Bronchus fibroblast of lung (primary cell): ENCODE results near the gene BRSK1. TPM values are rescaled to one million over a fixed set of nuclear protein-coding genes. Genes with fewer than 3 reads are reported as not detected.

Experiments
- total RNA-seq: library from RNA; depleted of rRNA; stranded (reverse); fragments of >200 nt; gene quantifications from 2 replicates; pipeline ENCODE4 v1.2.3, GENCODE V29; 2015

BRSK1 gene
- total RNA-seq: 4.9 and 5.8 TPM in 2 replicates

GRCh38 chr19:55283548-55284377 lies at the start of gene BRSK1:
TSS of gene BRSK1 (plus strand) at chr19:55283997. CDS start at chr19:55284443, 446 bp downstream.

DNA sequence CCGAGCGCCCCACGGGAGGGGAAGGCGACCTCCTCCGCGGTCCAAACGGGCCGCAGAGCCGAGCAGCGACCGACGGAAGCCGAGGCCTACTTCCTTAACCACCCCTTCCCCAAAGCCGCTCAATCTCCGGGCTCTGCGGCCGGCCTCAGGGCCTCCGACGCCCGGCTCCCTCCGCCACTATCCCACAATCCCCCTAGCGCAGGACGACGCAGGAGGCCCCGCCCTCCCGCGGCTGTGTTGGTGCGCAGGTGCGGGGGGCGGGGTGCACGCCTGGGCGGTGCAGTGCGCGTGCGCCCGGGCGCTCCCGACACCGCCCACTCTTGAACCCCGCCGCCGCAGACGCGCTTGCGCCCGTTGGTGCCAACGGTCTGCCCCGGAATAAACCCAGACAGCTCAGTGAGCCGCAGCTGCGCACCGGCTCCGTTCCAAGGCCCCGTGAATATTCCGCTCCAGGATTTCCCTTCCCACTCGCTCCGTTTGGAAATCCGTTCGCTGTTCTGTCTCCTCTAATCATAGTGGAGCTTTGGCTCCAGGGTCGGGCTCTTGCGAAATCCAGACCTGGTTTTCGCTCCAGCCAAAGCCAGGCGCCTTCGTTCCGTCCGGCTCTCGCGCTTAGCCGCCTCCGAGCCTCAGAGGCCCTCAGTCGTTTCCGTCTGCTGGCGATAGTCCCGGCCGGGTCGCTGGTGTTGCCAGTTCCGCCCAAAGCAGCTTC lies 24.8 kb upstream of the BRSK1 start, which contains the start of gene PPP6R1:
Gene PPP6R1 (minus strand): TSS at position 190 of the 712 bp plus-strand sequence. CDS start 11,914 bp downstream, outside the sequence.

GRCh38 chr19:55279770-55280643 lies 3.8 kb upstream of the BRSK1 start, which contains the start of gene HSPBP1:
TSS of gene HSPBP1 (minus strand) at chr19:55280110. CDS start at chr19:55279608, 502 bp downstream.

GRCh38 chr19:55325172-55325571 lies 41.4 kb downstream of the BRSK1 start, which contains the start of gene TMEM150B:
TSS of gene TMEM150B (minus strand) at chr19:55325341. CDS start at chr19:55321036, 4,305 bp downstream.

GRCh38 chr19:55339105-55339888 lies 55.5 kb downstream of the BRSK1 start, which contains the start of gene KMT5C:
TSS of gene KMT5C (plus strand) at chr19:55339876. CDS start at chr19:55341937, 2,061 bp downstream.

GRCh38 chr19:55354698-55355212 lies 71.0 kb downstream of the BRSK1 start, which contains the start of gene COX6B2:
TSS of gene COX6B2 (minus strand) at chr19:55354719. CDS start at chr19:55354521, 198 bp downstream.

Other genes with a start within 250 kb of the BRSK1 start
- gene GP6, start 245.7 kb upstream of the BRSK1 start, total RNA-seq: not detected in 2 replicates
- gene RDH13, start 220.8 kb upstream of the BRSK1 start, total RNA-seq: 6.4 and 8.4 TPM in 2 replicates
- 4.9 and 5.9 TPM in 2 replicates for gene EPS8L1, start 208.1 kb upstream of the BRSK1 start, total RNA-seq
- gene PPP1R12C, start 166.4 kb upstream of the BRSK1 start, total RNA-seq: 55.5 and 57.8 TPM in 2 replicates
- gene TNNT1, start 134.8 kb upstream of the BRSK1 start, total RNA-seq: 0.34 and 0.89 TPM in 2 replicates
- not detected in 2 replicates for gene TNNI3, start 126.3 kb upstream of the BRSK1 start, total RNA-seq
- gene DNAAF3, start 117.4 kb upstream of the BRSK1 start, total RNA-seq: 0.15 and 0.34 TPM in 2 replicates
- gene SYT5, start 103.7 kb upstream of the BRSK1 start, total RNA-seq: not detected in 2 replicates
- 0.74 and 1.0 TPM in 2 replicates for gene PTPRH, start 74.5 kb upstream of the BRSK1 start, total RNA-seq
- gene TMEM86B, start 55.2 kb upstream of the BRSK1 start, total RNA-seq: 0.84 and 1.2 TPM in 2 replicates
- gene PPP6R1, start 25.0 kb upstream of the BRSK1 start, total RNA-seq: 30.8 and 31.7 TPM in 2 replicates
- 51.3 and 58.7 TPM in 2 replicates for gene HSPBP1, start 3.9 kb upstream of the BRSK1 start, total RNA-seq
- not detected in 2 replicates for gene TMEM150B, start 41.3 kb downstream of the BRSK1 start, total RNA-seq
- gene KMT5C, start 55.9 kb downstream of the BRSK1 start, total RNA-seq: 5.5 and 7.4 TPM in 2 replicates
- gene COX6B2, start 70.7 kb downstream of the BRSK1 start, total RNA-seq: 0.30 TPM in 1 of 2 replicates, not detected in the other
- gene GARIN5B, start 79.3 kb downstream of the BRSK1 start, total RNA-seq: not detected in 2 replicates
- gene IL11, start 86.5 kb downstream of the BRSK1 start, total RNA-seq: 2.4 and 10.4 TPM in 2 replicates
- gene TMEM190, start 92.8 kb downstream of the BRSK1 start, total RNA-seq: not detected in 2 replicates
- gene TMEM238, start 100.3 kb downstream of the BRSK1 start, total RNA-seq: 0.17 and 1.8 TPM in 2 replicates
- gene RPL28, start 101.9 kb downstream of the BRSK1 start, total RNA-seq: 462 and 817 TPM in 2 replicates
- 249 and 263 TPM in 2 replicates for gene UBE2S, start 123.8 kb downstream of the BRSK1 start, total RNA-seq
- gene SHISA7, start 159.3 kb downstream of the BRSK1 start, total RNA-seq: not detected in 2 replicates
- 74.8 and 86.4 TPM in 2 replicates for gene ISOC2, start 177.6 kb downstream of the BRSK1 start, total RNA-seq
- not detected in 2 replicates for gene C19orf85, start 180.8 kb downstream of the BRSK1 start, total RNA-seq
- 5.4 and 9.4 TPM in 2 replicates for gene ZNF628, start 192.6 kb downstream of the BRSK1 start, total RNA-seq
- gene NAT14, start 201.2 kb downstream of the BRSK1 start, total RNA-seq: 25.1 and 29.8 TPM in 2 replicates
- gene SSC5D, start 204.4 kb downstream of the BRSK1 start, total RNA-seq: 0.89 and 1.7 TPM in 2 replicates